HepG2 (cell line): ENCODE data around the gene SPATA13. TPM values are rescaled to one million over a fixed set of nuclear protein-coding genes. Genes with fewer than 3 reads are reported as not detected.

Experiments
- ATAC-seq: fragments of 200-7000 bp; cut with Tn5 transposase; 3 replicates; pipeline ENCODE4 v1.9.1; 2020; ENCODE audit warnings: mild to moderate bottlenecking, moderate library complexity
- BruUV-seq: library from RNA; stranded (reverse); fragments of 400-500 nt; replicated peaks from 2 replicates; lab custom pipeline; 2021; lab: Mats Ljungman, UMichigan
- CTCF ChIA-PET: fragments of 300-600 bp; formaldehyde crosslinking; extraction: SDS; loops from one replicate; lab custom pipeline; 2021; ENCODE audit warnings: low total read pairs, inconsistent platforms, low intra/inter-chr PET ratio; lab: Yijun Ruan, JAX
- POLR2A ChIA-PET: fragments of 350-600 bp; sonication (Branson Sonifier 250); formaldehyde crosslinking; loops from one replicate; lab custom pipeline; 2020; ENCODE audit warnings: antibody characterized with exemption, inconsistent platforms; lab: Yijun Ruan, JAX
- DNase-seq: peaks from one replicate; pipeline ENCODE4 v3.0.0-alpha.2; 2015; ENCODE audit warnings: low spot score
- FAIRE-seq: peaks from 3 replicates; lab custom pipeline; 2011; peaks lifted over from hg19 to GRCh38; lab: Jason Lieb, UNC
- H2AFZ ChIP-seq: one replicate; pipeline ENCODE4 v1.6.1; 2011; ENCODE audit warnings: low read length, inconsistent platforms
- H3K27ac ChIP-seq: fragments of 300-600 bp; 3 replicates; pipeline ENCODE4 v1.8.0; 2011; ENCODE audit warnings: mixed run types, mild to moderate bottlenecking, mixed read lengths, low read length, inconsistent platforms; ENCODE audit not compliant: insufficient read depth; ENCODE audit errors: extremely low read length
- H3K27me3 ChIP-seq, 2 experiments: fragments of 200-600 bp in 1 of 2; 2 replicates in 1 of 2; 3 replicates in 1 of 2; pipeline versions ENCODE4 v1.6.0 to v1.8.0; 2011; ENCODE audit warnings: low read length in 2 of 2, mild to moderate bottlenecking in 2 of 2, moderate library complexity in 2 of 2, inconsistent platforms in 1 of 2; ENCODE audit not compliant: insufficient read depth in 2 of 2, control insufficient read depth in 1 of 2
- H3K36me3 ChIP-seq, 2 experiments: fragments of 200-600 bp in 1 of 2; replicated peaks in 1 of 2; 2 replicates in 1 of 2; 3 replicates in 1 of 2; pipeline versions ENCODE4 v1.5.1 to v1.8.0; 2011; ENCODE audit warnings: low read length in 2 of 2, inconsistent platforms in 1 of 2; ENCODE audit not compliant: insufficient read depth in 2 of 2, control insufficient read depth in 1 of 2
- H3K4me1 ChIP-seq: 2 replicates; pipeline ENCODE4 v1.5.1; 2012; ENCODE audit warnings: low read length, inconsistent platforms; ENCODE audit not compliant: insufficient read depth
- H3K4me2 ChIP-seq: 2 replicates; pipeline ENCODE4 v1.6.0; 2011; ENCODE audit warnings: low read depth, low read length, inconsistent platforms
- H3K4me3 ChIP-seq, 3 experiments: fragments of 200-600 bp in 1 of 3; sonication (generic), shearing (Covaris generic) in 1 of 3; replicated peaks in 1 of 3; 2 replicates each; pipeline ENCODE4 v1.5.1; 2011 to 2016; ENCODE audit warnings: low read length in 3 of 3, inconsistent platforms in 2 of 3, low read depth in 2 of 3, mild to moderate bottlenecking in 2 of 3, control low read depth in 1 of 3, mixed read lengths in 1 of 3; ENCODE audit not compliant: insufficient read depth in 1 of 3
- H3K79me2 ChIP-seq: one replicate; pipeline ENCODE4 v1.6.1; 2011; ENCODE audit warnings: low read length, inconsistent platforms; ENCODE audit not compliant: insufficient read depth
- H3K9ac ChIP-seq: 2 replicates; pipeline ENCODE4 v1.6.0; 2011; ENCODE audit warnings: mild to moderate bottlenecking, low read depth, low read length, inconsistent platforms; ENCODE audit not compliant: insufficient read depth
- H3K9me3 ChIP-seq: 2 replicates; pipeline ENCODE4 v1.5.1; 2012; ENCODE audit warnings: mild to moderate bottlenecking, low read length
- H4K20me1 ChIP-seq: 2 replicates; pipeline ENCODE4 v1.6.0; 2011; ENCODE audit warnings: inconsistent platforms, mild to moderate bottlenecking, low read length, moderate library complexity; ENCODE audit not compliant: insufficient read depth
- CCAR2 ChIP-seq: fragments of 200-400 bp; formaldehyde crosslinking; optimal IDR thresholded peaks from 2 replicates; pipeline ENCODE3; 2018; ENCODE audit warnings: low read depth, mild to moderate bottlenecking, low read length, moderate library complexity
- FUBP1 ChIP-seq: sonication (generic); formaldehyde crosslinking; IDR thresholded peaks from 2 replicates; pipeline ENCODE4 v1.5.1; 2020; ENCODE audit warnings: missing genetic modification reagents, mild to moderate bottlenecking, borderline replicate concordance
- HNRNPH1 ChIP-seq: fragments of 200-400 bp; formaldehyde crosslinking; optimal IDR thresholded peaks from 2 replicates; pipeline ENCODE3; 2017; ENCODE audit warnings: mild to moderate bottlenecking, low read depth, low read length
- KMT2B ChIP-seq: IDR thresholded peaks from 2 replicates; pipeline ENCODE4 v1.6.1; 2016; ENCODE audit warnings: missing genetic modification reagents, missing compliant biosample characterization
- PATZ1 ChIP-seq: sonication (generic); formaldehyde crosslinking; IDR thresholded peaks from 2 replicates; pipeline ENCODE4 v1.4.0; 2020; ENCODE audit warnings: missing genetic modification reagents
- RBFOX2 ChIP-seq: fragments of 200-400 bp; formaldehyde crosslinking; IDR thresholded peaks from 2 replicates; pipeline ENCODE4 v1.6.1; 2017; ENCODE audit warnings: low read depth, mild to moderate bottlenecking, low read length
- RORA ChIP-seq: sonication (generic); formaldehyde crosslinking; IDR thresholded peaks from 2 replicates; pipeline ENCODE4 v1.5.0; 2020; ENCODE audit warnings: mild to moderate bottlenecking, missing genetic modification reagents, moderate library complexity
- SP2 ChIP-seq: sonication (generic); formaldehyde crosslinking; IDR thresholded peaks from 2 replicates; pipeline ENCODE4 v1.5.1; 2020; ENCODE audit warnings: mild to moderate bottlenecking, missing genetic modification reagents
- U2AF1 ChIP-seq: fragments of 200-400 bp; formaldehyde crosslinking; optimal IDR thresholded peaks from 2 replicates; pipeline ENCODE3; 2017; ENCODE audit warnings: mild to moderate bottlenecking, low read depth, low read length
- ZNF337 ChIP-seq: sonication (generic); formaldehyde crosslinking; IDR thresholded peaks from 2 replicates; pipeline ENCODE4 v1.5.1; 2020; ENCODE audit warnings: missing genetic modification reagents, low read depth, mild to moderate bottlenecking, borderline replicate concordance
- WGBS: methylation state at CpG from one replicate; pipeline ENCODE4 v1.1.6; 2017; ENCODE audit warnings: low lambda C conversion rate; 5-methylcytosine and 5-hydroxymethylcytosine counted together
- in situ Hi-C: cut with HindIII; loops from 2 replicates; pipeline ENCODE4 v1.10.0; 2017; ENCODE audit warnings: low pct_unique_long_range_greater_than_20kb; ENCODE audit not compliant: extremely low pct_ligation_motif_present
- intact Hi-C: fragments of 100-400 bp; cut with micrococcal nuclease; formaldehyde crosslinking; loops from one replicate; pipeline ENCODE4 v1.10.0; 2022; ENCODE audit not compliant: unreplicated experiment
- polyA plus RNA-seq, 8 experiments: library from polyadenylated mRNA; depleted of rRNA in 3 of 8; stranded (reverse) in 7 of 8; unstranded in 1 of 8; fragments of >200 nt; fragmentation: Illumina TruSeq in 4 of 8; extraction: Trizol in 4 of 8; gene quantifications; 2 replicates each; pipeline versions ENCODE4 v1.2.1 to v1.2.3, GENCODE V29; 2011 to 2016; ENCODE audit warnings: low read depth in 4 of 8, missing spikeins in 1 of 8, mixed read lengths in 1 of 8; ENCODE audit not compliant: insufficient read depth in 1 of 8
- total RNA-seq, 5 experiments: library from RNA; depleted of rRNA; stranded (reverse); fragments of >200 nt; fragmentation: Illumina TruSeq; extraction: Trizol; gene quantifications; 2 replicates each; pipeline ENCODE4 v1.2.3, GENCODE V29; 2016; ENCODE audit warnings: low read depth in 1 of 5

The SPATA13 gene
- total and polyA plus RNA-seq, 2 of the 13 experiments (the other 11 are each of a cell fraction or from before 2014, with no cell fraction given) = 11.3 to 14.2 TPM

- TF ChIP-seq PATZ1 (CRISPR knock-in tag) (no peak), SP2 (CRISPR knock-in tag) (no peak), RORA (CRISPR knock-in tag) (no peak), RBFOX2 (no peak), HNRNPH1 (no peak), ZNF337 (CRISPR knock-in tag) (no peak)
Observed at GRCh38 chr13:24252136-24252535, 91.6 kb downstream of the SPATA13 start (continued).

GRCh38 chr13:24253520-24254145 is 93.1 kb downstream of the SPATA13 start:
- H2AFZ ChIP-seq = no peak overlapping the region
- DNase-seq (no peak), FAIRE-seq (no peak)
- WGBS = 94% methylated on average over 9 of the region's 9 CpGs
- no TSS peak for BruUV-seq
- ChIA-PET CTCF (no interaction called here), POLR2A (no interaction called here)
- intact Hi-C loops = no loop called here
- no peak overlapping the region for H3K4me3 ChIP-seq
- H3K4me1 ChIP-seq = no peaks in the 10 kb centered on the region
- H3K9ac ChIP-seq = no peak overlapping the region
- no peak overlapping the region for H3K27ac ChIP-seq
- TF ChIP-seq U2AF1 = no peak
- TF ChIP-seq KMT2B (CRISPR knock-in tag) = no peak
- TF ChIP-seq FUBP1 (CRISPR knock-in tag) = no peak
- no peak for TF ChIP-seq CCAR2
- TF ChIP-seq, all 625 proteins: peak for 0
- Histone ChIP-seq H4K20me1 (no peaks in the 10 kb centered on the region), H3K9me3 (no peaks in the 10 kb centered on the region), H3K79me2 (no peaks in the 10 kb centered on the region), H3K4me2 (no peak overlapping the region), H3K36me3 (peaks cover 26 to 44% of the 10 kb centered on the region in 2 experiments), H3K27me3 (no peaks in the 10 kb centered on the region)
- in situ Hi-C loops = no loop called here
- ATAC-seq = no peak
